GM04504 (cell line): Measurements from ENCODE around the gene SARDH.

ENCODE experiments used
- DNase-seq: peaks from one replicate; pipeline ENCODE4 v3.0.0-alpha.2; 2012; ENCODE audit warnings: low read depth

SARDH gene, protein sequence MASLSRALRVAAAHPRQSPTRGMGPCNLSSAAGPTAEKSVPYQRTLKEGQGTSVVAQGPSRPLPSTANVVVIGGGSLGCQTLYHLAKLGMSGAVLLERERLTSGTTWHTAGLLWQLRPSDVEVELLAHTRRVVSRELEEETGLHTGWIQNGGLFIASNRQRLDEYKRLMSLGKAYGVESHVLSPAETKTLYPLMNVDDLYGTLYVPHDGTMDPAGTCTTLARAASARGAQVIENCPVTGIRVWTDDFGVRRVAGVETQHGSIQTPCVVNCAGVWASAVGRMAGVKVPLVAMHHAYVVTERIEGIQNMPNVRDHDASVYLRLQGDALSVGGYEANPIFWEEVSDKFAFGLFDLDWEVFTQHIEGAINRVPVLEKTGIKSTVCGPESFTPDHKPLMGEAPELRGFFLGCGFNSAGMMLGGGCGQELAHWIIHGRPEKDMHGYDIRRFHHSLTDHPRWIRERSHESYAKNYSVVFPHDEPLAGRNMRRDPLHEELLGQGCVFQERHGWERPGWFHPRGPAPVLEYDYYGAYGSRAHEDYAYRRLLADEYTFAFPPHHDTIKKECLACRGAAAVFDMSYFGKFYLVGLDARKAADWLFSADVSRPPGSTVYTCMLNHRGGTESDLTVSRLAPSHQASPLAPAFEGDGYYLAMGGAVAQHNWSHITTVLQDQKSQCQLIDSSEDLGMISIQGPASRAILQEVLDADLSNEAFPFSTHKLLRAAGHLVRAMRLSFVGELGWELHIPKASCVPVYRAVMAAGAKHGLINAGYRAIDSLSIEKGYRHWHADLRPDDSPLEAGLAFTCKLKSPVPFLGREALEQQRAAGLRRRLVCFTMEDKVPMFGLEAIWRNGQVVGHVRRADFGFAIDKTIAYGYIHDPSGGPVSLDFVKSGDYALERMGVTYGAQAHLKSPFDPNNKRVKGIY

GRCh38 chr9:133737774-133738639 lies at the start of gene SARDH:
SARDH (minus strand) TSS chr9:133738352; CDS start chr9:133734173, 4,179 bp downstream.
- no peak for DNase-seq

- DNase-seq = no peak
Observed at GRCh38 chr9:133787754-133788025, 49.5 kb upstream of the SARDH start.

- no peak for DNase-seq
Observed at GRCh38 chr9:133786907-133787753, 49.0 kb upstream of the SARDH start.

- no peak for DNase-seq
Observed at GRCh38 chr9:133786371-133786753, 48.2 kb upstream of the SARDH start.

DNA sequence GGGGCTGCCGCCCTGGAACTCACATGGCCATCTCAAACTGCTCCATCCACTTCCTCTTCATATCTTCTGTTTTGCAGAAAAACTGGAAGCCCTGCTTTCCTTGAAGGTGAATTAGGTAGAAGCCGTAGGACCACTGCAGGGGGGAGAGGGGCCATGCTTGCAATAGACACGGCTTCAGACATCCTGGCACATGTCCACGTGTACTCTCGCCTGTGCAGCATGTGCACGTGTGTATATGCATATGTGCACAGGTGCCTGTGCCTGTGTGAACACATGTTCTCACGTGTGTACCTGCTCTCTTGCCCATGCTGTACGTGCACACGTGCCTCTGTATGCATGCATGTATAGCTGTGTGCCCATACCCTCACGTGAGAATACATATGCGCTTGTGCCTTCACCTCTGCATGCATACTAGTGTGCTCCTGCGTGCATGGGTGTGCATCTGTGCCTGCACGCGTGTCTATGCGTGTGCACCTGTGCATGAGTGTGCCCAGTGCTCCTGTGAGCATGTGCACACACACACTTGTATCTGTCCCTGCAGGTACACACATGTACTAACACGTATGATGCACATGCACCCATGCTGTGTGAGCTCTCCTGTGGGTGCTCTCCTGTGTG lies 47.7 kb upstream of the SARDH start:
- DNase-seq = no peak

GRCh38 chr9:133784731-133785561 lies 46.8 kb upstream of the SARDH start:
- DNase-seq = no peak

GRCh38 chr9:133783331-133783731 lies 45.2 kb upstream of the SARDH start:
- DNase-seq = no peak

- DNase-seq = peak; percentile 27
Observed at GRCh38 chr9:133782157-133783130, 44.3 kb upstream of the SARDH start.

DNA sequence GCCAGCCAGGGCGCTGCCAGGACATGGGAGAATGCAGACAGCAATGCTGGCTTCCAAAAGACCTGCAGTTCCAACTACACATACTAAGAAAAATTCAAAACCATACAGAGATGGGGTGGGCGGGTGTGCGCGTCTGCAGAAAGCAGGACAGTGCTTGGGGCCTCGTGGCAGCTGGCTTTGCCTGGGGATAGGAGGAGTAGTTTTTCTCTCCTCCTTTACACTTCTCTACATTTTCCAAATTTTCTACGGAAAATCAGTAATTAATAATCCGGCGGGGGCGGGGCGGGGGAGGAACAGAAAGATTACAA lies 43.6 kb upstream of the SARDH start:
- DNase-seq = no peak

DNA sequence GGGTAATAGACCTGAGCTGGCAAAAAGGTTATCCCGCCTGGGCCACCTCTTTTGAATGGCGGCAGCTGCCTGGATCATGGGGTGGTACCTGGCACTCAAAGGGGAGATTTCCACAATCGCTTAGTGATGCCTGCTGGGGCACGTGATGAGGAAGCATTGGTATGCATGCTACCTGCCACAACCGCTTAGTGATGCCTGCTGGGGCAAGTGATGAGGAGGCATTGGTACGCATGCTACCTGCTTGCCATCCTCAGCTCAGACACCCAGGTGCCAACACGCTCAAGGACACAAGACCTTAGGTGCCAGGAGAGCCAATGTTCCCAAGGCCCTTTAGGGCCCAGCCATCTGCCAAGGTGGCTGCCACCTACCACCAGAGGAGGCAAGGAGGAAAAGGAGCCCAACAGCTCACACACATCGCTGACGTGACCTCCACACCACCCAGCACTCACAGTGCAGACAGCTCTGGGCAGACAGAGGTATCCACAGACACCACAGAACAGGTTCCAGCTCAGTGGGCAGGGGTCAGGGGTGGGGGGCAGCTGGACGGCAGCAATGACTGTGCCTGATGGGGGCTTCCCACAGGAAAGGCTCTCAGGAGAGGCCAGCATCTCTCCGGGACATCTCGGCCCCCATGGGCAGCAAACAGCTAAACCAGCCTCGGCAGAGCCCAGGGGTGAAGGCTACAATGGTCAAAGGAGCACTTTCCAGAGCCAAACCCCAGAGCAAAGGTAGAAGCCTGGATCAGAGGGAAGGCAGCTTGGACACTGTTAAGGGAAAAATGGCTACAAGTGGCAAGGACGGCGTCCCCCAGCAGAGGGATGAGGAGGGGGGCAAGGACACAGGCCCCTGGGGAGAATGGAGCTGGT lies 43.0 kb upstream of the SARDH start:
- no peak for DNase-seq

DNA sequence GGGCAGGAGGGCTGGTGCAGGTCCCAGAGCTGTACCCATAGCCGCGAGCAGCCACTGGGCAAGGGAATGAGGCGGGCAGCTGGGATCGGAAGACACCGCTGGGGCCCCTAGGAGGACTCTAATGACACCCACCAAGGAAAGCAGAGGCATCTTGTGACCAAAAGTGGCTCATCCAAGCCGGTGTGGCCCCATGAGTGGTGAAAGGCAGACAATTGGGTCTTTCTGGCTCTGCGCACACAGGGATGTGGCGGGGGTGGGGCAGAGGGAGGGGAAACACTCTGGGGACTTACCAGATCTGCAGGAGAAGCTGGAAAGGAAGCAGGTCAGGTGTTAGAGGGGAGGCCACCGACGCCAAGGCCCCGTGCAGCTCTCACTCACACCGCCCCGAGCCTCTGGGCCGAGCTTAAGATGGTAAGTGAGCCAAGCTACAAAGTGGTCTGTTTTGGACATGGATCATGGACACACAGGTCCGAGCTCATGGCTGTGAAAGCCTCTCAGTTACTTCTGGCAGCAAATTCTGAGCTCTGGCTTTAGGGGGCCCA lies 42.3 kb upstream of the SARDH start:
- no peak for DNase-seq

- DNase-seq = no peak
Observed at GRCh38 chr9:133779516-133780403, 41.6 kb upstream of the SARDH start.

DNA sequence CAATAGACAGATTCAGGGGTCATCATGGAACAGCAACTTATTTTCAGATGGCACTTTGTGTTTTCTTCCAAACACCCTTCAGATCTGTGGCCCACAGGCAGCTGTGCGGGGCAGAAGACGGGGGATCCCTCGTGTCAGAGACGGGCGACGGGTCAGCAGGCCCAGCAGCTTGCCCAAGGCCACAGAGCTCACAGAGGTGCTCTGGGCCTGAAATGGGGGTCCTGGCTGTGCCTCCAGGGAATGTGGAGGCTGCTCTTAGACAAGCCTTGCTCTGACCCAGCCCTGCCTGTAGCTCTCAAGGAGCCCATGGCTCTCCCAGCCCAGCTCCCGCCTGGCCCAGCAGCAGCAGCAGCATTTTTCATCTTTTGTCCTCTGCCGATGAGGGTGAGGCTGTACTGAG lies 40.9 kb upstream of the SARDH start:
- no peak for DNase-seq

DNA sequence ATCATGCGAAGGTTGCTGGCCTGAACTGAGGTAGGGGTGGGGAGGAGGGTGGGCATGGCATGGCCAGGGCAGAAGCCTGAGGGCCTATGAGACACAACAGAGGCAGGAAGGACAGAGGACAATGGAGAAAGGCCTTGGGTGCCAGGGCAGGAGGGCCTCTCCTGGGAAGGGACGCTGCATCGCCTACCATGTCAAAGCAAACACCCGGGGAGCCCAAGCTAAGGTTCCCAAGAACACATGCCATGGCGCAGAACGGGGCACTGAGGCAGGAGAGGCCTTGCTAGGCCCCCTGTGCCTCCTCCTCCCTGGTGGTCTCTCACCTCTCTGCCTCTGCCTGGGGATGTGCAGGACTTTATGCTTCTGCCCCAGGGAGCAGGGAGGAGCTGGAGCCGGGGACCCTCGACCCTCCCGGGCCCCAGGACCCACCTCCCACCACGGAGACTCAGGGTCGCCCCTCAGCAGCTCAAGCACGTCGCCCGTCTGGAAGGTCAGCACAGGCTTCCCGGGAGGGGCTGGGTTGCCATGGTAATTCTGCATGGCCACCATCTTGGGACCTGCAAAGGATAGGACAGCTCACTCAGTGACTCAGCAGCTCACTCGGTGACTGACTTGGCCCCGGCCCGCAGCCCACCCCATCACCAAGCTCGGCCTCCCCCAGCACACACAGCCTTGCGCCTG lies 40.3 kb upstream of the SARDH start:
- DNase-seq = no peak

DNA sequence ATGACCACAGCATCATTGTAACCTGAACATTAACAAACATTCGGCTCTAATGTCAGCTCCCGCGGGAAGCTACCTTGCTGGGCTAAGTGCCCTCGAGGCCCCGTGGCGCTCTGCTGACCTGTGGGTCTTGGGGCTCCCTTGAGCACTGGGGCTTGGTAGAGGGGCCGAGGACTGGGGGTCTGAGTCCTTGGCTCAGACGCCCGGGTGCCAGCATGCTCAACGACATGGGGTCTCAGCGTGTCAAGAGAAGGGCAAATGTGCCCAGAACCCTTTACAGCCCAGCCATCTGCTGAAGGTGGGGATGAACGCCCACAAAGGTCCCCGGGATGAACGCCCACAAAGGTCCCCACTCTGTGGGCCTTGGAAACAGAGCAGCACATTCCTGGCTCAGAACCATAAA lies 39.7 kb upstream of the SARDH start:
- DNase-seq = no peak
